M059J (cell line): ENCODE measurements around the gene RTCB. TPM values are rescaled to one million over a fixed set of nuclear protein-coding genes. Genes with fewer than 3 reads are reported as not detected.
A peak's percentile ranks its signal among the peaks of the same experiment; 100 is the strongest.

Experiments
- DNase-seq: peaks from one replicate; pipeline ENCODE4 v3.0.0-alpha.2; 2012; ENCODE audit warnings: low read depth
- total RNA-seq: library from RNA; depleted of rRNA; stranded (reverse); fragments of >200 nt; shearing (Covaris generic); gene quantifications from 2 replicates; pipeline ENCODE4 v1.2.3, GENCODE V29; 2014; rRNA removed

The RTCB gene
- 86.3 and 93.2 TPM in 2 replicates for total RNA-seq

- DNase-seq: peak; percentile 84
Observed at GRCh38 chr22:32411829-32412592, at the start of gene RTCB. Gene RTCB (minus strand): TSS chr22:32412247. CDS start chr22:32412156, 91 bp downstream.

- DNase-seq: no peak
Observed at GRCh38 chr22:32457031-32457430, 45.0 kb upstream of the RTCB start.

GRCh38 chr22:32448980-32449379, 36.9 kb upstream of the RTCB start:
- no peak for DNase-seq

GRCh38 chr22:32446321-32446720, 34.3 kb upstream of the RTCB start:
- peak; percentile 4 for DNase-seq

GRCh38 chr22:32444068-32444467, 32.0 kb upstream of the RTCB start:
- DNase-seq: peak; percentile 25

- DNase-seq: no peak
Observed at GRCh38 chr22:32430352-32430751, 18.3 kb upstream of the RTCB start.

- no peak for DNase-seq
Observed at GRCh38 chr22:32426881-32427280, 14.8 kb upstream of the RTCB start.

GRCh38 chr22:32423664-32424063, 11.6 kb upstream of the RTCB start:
- no peak for DNase-seq

GRCh38 chr22:32422062-32422461, 10.0 kb upstream of the RTCB start:
- DNase-seq: no peak

- DNase-seq: no peak
Observed at GRCh38 chr22:32421484-32421883, 9.4 kb upstream of the RTCB start.

GRCh38 chr22:32417906-32418305, 5.9 kb upstream of the RTCB start:
- DNase-seq: no peak

GRCh38 chr22:32416556-32417085, 4.6 kb upstream of the RTCB start:
- DNase-seq: no peak

GRCh38 chr22:32414191-32414590, 2.1 kb upstream of the RTCB start:
- DNase-seq: no peak

GRCh38 chr22:32413719-32414118, 1.7 kb upstream of the RTCB start:
- DNase-seq: peak; percentile 19

- DNase-seq: peak; percentile 48
Observed at GRCh38 chr22:32411402-32411801, 645 bp downstream of the RTCB start.

GRCh38 chr22:32410459-32410858, 1.6 kb downstream of the RTCB start:
- DNase-seq: no peak

- no peak for DNase-seq
Observed at GRCh38 chr22:32409977-32410376, 2.1 kb downstream of the RTCB start.

GRCh38 chr22:32407936-32408335, 4.1 kb downstream of the RTCB start:
- DNase-seq: no peak

- DNase-seq: no peak
Observed at GRCh38 chr22:32407312-32407711, 4.7 kb downstream of the RTCB start.

- no peak for DNase-seq
Observed at GRCh38 chr22:32404021-32404420, 8.0 kb downstream of the RTCB start.

- no peak for DNase-seq
Observed at GRCh38 chr22:32401486-32401885, 10.6 kb downstream of the RTCB start.

GRCh38 chr22:32396746-32397145, 15.3 kb downstream of the RTCB start:
- no peak for DNase-seq

- no peak for DNase-seq
Observed at GRCh38 chr22:32396255-32396654, 15.8 kb downstream of the RTCB start.

- DNase-seq: no peak
Observed at GRCh38 chr22:32395107-32395506, 16.9 kb downstream of the RTCB start.
